Body of pancreas (tissue), 4 donors: ENCODE results near the gene DDX43.

ENCODE experiments used
- POLR2A ChIP-seq, 3 donors: fragments of 450-650 bp; IDR thresholded peaks; one replicate each; pipeline ENCODE4 v1.6.1; 2016; ENCODE audit warnings: antibody characterized with exemption in 3 of 3, mild to moderate bottlenecking in 2 of 3
- TF ChIP-seq, protein P1 (sequence below), 7 experiments: fragments of 450-650 bp in 4 of 7; fragments of 200-600 bp in 3 of 7; sonication (generic) in 3 of 7; IDR thresholded peaks; one replicate each; pipeline ENCODE4 v1.5.1; 2016 to 2019; ENCODE audit warnings: antibody characterized with exemption in 7 of 7

DNA sequence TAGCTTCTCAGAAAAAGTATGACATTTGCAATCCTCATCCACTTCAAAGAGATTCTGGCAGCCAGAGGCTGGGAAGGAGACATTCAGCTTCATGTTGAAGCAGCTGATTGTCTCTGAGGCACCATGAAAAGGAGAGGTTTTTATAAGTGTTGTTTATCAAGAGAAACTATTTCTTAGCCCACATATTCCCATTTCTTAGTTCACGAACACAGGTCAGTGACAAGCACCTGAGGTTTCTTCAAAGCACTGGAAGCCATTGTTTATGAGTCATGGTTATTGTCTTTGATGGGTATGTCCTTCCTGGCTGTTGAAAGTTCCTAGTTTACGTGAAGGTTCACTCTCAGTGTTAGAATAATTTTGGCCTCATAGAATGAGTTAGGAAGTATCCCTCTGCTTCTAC is 3.0 kb upstream of the DDX43 start:
- TF ChIP-seq, protein P1, sequence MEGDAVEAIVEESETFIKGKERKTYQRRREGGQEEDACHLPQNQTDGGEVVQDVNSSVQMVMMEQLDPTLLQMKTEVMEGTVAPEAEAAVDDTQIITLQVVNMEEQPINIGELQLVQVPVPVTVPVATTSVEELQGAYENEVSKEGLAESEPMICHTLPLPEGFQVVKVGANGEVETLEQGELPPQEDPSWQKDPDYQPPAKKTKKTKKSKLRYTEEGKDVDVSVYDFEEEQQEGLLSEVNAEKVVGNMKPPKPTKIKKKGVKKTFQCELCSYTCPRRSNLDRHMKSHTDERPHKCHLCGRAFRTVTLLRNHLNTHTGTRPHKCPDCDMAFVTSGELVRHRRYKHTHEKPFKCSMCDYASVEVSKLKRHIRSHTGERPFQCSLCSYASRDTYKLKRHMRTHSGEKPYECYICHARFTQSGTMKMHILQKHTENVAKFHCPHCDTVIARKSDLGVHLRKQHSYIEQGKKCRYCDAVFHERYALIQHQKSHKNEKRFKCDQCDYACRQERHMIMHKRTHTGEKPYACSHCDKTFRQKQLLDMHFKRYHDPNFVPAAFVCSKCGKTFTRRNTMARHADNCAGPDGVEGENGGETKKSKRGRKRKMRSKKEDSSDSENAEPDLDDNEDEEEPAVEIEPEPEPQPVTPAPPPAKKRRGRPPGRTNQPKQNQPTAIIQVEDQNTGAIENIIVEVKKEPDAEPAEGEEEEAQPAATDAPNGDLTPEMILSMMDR (IDR thresholded peaks at IDR 0.05) = no peak
- no peak for TF ChIP-seq POLR2A (IDR thresholded peaks at IDR 0.05)
